Stimulated activated CD8-positive, alpha-beta memory T cell treated with anti-CD3 and anti-CD28 coated beads, Interleukin-2, amount 100 ng/mL, for 1 hour (primary cell): ENCODE results near the gene HYDIN.
"Not testable (repeated sequence)": the region's sequence is repeated elsewhere in the genome, so short reads cannot be mapped to it uniquely, and the experiment has no call there.

Experiments
- DNase-seq, 2 donors: peaks; one replicate each; pipeline ENCODE4 v3.0.0-alpha.2; 2020; ENCODE audit warnings: low read depth in 2 of 2

The HYDIN gene

DNA sequence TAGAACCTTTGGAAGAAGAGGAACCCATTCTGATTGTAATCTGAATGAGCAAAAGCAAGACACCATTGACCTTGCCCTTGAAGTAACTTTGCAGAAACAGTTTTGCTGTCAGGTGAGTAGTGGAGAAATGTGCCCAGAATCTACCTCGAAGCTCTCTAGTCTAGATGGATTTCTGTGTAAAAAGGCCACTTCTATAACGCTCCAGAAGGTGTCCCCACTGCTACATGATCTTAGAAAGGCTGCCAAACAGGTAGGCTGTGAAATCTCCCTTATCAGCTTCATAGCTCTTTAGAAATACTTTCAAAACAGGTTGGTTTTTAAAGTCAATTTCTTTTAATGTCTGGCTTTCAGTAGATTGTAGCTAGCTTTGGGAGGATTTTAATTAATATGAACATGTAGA lies 230.8 kb downstream of the HYDIN start:
- DNase-seq = not testable (repeated sequence)

DNA sequence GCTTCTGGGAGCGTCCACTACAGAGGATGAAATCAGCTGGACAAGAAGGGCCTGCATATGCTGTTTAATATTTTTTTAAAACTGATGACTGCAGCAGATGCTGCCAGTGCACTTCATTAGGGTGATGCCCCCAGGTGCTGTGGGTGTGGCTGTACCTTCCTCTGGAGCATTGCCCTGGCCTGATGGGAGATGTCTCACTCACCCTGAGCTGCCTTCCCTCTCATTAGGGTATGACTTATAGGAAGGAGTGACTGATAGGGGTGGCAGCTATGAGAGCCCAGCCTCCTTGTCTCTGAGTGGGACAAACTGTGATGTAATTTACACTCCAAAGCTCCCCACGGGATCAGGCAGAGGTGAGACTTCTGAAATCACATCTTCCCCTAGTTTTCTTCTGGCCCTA lies 234.7 kb downstream of the HYDIN start:
- not testable (repeated sequence) for DNase-seq

DNA sequence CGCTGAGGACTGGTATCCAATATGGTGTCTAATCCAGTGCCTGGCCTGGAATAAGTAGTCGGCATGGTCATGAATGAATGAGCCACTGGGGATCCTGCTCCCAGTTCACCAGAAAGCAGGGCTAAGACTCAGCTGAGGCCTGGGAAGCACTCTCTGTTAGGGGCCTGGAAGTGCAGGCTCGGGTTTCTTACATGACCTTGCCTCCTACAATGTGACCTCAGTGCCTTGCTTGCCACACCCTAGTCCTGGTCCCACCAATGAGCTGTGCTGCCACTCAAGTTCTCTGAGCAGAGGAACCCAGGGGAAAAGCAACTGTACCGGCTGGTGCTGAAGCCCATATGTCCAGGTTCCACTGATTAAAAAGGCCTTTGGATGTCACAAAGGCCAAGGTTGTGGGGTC lies 238.0 kb downstream of the HYDIN start:
- not testable (repeated sequence) for DNase-seq

DNA sequence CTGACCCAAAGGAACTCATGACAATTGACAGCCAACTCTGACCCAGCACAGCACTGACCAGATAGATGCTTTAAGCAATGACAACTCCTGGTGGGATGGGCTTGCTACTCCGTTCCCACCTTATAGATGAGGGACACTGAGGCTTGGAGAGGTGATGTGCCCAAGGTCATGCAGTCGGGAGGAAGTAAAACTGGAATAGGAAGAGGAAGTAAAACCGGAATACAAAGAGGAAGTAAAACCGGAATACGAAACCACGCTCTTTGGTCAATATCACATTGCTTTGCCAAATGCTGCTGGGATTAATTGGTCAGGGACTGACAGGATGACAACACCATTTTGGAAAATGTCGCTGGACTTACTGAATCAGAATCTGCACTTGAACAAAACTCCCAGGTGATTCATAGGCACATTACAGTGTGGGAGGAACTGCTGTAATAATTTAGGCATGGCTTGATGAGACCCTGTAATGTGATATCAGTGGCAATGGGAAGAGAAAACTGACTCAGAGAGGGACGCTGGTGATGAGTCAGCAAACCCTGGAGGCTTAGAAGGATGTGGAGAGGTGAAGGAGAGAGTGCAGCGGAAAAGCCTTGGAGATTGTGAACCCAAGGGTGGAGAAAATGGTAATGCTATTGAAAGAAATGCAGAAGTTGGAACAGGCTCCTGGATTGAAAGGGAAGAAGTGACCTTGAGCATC lies 243.4 kb downstream of the HYDIN start:
- DNase-seq = not testable (repeated sequence)

DNA sequence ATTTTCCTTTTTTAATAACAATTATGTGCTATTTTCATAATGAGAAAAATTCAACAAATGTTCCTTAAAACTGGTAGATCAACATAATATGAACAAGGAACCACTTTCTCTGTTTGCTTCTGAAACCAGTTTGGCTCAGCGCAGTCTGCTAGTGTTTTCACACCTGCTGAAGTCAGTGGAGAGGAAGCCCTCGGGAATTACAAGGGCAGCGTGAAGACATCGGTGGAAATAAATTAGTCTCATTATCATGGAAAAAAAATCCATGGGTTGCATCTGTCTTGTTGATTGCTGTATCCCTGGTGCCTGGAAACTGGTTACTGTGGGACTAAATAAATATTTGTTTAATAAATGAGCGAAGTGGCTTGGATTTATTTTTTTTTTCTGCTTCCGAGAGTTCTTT lies 245.8 kb downstream of the HYDIN start:
- DNase-seq = not testable (repeated sequence)

DNA sequence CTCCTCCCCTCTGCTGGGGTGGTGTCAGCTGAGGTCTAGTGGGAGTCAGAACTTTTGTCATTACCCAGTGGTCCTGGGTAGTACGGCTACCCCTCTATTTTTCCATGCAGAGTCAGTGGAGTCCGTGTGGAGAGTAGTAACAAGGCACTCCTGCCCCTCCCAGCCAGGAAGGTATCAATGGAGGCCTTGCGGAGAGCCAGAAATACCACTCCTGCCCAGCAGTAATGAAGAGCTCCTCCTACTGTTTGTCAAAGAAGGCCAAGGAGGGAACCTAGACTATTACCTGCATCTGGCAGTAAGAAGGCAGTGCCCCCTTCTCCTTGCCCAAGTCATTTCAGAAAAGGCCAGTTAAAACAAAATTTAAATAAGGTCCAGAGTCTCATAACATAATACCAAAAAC lies 262.2 kb downstream of the HYDIN start:
- not testable (repeated sequence) for DNase-seq

DNA sequence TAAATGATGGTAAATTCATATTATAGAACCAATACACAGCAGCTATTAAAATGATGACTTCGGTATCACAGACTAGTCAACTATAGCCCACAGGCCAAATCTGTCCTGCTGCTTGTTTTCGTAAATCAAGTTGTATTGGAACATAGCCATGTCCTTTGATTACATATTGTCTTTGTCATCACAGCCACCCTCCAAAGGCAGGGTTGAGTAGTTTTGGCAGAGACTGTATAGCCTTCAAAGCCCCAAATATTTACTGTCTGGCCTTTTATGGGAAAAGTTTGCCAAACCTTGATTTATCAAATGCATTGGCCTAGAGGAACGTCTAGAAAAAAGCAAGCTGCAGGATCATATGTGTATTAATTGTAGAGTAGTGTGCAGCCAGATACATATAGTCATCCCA lies 270.4 kb downstream of the HYDIN start:
- not testable (repeated sequence) for DNase-seq

DNA sequence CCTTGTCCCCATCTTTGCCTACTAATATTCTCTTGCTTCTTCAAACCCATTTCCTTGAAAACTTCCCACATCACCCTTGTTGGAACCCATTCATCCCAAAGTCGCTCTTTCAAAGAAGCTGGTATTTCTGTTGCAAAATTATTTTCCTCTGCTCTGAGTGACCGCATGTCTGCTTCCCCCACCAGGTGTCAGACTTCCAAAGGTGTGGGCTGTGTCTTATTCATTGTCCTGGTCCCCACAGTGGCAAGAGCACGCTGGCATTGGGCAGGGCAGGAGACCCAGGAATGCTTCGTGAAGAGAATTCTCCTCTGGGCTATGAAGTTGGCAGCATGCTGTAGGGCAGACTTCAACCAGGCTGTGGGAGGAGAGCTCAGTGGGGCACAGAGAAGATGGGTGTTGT lies 275.6 kb downstream of the HYDIN start:
- not testable (repeated sequence) for DNase-seq

DNA sequence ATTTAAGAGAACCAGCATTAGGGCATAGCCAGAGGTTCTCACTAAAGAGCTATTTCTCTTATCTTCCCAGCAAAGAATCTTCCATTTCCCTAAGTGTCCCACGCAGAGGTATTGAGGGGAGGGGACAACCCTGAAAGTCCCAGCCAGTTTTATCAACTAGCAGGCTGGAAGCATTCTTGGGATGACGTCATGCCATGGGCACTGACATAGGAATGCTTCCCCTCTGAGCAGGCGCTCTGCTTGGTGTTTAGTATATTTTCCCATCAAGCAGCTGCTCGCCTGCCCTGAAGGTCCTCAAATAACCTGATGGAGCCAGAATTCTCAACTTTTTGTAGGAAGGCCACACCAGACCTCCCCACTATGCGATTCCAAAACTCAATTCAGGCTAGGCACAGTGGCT lies 276.7 kb downstream of the HYDIN start:
- DNase-seq = not testable (repeated sequence)

DNA sequence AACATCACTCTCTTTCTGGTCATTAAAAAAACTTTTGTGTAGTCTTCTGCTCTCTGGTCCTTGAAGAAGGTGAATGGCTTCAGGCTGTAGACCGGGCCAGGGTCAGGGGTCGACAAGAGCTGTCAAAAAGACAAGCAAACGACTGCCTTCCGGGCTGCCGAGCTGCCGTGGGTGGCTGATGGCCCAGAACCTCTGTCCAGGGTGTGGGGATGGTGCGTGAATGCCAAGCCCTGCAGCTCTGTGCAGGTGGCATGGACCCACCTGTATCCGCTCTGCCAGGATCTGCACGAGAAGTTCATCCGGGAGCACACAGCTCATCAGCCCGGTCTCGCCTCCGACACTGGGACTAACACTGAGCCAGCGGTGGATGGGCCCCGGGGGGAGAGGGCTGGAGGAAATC lies 287.0 kb downstream of the HYDIN start:
- DNase-seq = not testable (repeated sequence)

DNA sequence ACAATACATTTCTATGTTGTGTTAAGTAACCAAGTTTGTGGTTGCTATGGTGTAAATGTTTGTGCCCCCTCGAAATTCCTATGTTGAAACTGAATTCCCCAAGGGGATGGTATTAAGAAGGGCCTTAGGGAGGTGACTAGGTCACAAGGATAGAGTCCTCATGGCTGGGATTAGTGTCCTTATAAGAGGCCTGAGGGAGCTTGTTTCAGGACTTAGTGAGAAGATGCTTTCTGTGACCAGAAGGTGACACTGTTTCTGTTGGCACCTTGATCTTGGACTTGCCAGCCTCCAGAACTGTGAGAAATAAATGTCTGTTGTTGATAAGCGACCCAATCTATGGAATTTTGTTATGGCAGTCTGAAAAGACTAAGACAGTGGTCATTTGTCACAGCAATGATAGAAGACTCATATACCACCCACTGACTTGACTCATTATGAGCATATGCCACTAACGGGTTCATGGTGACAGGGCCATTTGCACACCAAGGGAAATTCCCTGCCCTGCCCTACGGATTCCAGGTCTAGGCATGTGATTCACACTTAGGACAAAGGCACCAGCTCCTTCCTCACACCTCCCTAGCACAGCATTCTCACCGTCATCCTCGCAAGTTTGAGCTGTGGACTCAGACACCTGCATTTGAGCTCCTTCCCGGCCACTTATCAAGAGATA lies 290.7 kb downstream of the HYDIN start:
- not testable (repeated sequence) for DNase-seq

DNA sequence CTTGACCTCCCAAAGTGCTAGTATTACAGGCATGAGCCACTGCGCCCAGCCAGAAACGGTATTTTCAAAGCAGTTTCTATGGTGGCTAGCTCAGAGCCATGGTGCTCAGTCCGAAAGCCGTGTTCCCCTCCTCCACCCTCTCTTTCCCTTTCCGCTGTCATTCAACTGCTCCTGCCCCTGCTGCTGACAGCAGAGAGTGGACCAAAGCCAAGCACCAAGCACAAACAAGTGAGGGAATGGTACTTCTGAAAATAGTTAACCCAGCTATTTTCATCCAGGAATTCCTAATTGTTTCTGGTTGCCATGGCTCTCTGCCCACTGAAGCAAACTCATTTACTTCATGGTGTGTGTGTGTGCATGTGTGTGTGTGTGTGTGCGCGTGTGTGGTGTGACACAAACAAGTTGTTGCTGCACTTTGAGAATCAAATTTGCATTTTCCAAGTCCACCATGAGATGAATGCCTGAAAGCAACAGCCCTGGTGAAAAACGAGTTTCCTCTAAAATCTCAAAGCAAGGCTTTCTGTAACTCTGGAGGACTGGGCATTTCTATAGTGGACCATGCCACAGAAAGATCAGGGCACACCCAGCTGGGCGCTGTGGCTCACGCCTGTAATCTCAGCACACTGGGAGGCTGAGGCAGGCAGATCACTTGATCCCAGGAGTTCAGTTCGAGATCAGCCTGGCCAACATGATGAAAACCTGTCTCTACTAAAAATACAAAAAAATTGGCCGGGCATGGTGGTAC lies 293.6 kb downstream of the HYDIN start:
- DNase-seq = not testable (repeated sequence)

DNA sequence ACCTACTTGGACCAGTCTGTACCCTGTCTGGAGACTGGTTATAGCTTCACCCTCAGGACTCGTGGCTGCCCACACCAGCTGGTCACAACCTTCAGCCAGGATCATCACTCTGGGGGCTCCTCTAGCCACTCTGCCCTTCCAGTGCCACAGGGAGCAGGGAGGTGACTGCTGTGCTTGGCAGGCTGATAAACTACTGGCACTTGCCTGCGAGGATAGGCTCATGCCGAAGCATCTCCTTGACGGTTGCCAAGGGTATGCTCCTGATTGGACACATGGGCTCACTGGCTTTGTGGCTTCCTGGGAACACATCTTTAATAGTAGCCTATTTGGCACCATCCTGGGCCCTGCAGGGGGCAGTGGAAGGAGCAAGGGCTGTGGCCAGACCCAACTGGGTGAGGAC lies 295.2 kb downstream of the HYDIN start:
- not testable (repeated sequence) for DNase-seq

DNA sequence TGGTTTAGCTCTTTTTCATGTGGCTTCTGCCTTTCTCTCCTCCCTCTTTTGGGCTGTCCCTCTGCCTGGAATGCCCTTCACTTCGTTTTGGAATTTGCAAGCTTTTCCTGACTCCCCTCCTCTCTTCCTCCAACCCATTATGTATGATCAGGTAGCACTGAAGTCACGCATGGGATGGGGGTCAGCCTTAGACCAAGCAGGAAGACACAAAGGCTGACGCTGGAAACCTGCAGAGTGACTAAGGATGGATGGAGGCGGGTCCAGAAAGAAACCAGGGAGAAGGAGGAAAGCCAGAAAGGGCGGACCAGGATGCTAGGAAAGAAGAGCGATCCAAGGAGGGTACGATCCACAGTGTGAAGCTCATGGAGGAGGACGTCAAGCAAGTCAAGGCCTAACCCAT lies 296.8 kb downstream of the HYDIN start:
- not testable (repeated sequence) for DNase-seq

DNA sequence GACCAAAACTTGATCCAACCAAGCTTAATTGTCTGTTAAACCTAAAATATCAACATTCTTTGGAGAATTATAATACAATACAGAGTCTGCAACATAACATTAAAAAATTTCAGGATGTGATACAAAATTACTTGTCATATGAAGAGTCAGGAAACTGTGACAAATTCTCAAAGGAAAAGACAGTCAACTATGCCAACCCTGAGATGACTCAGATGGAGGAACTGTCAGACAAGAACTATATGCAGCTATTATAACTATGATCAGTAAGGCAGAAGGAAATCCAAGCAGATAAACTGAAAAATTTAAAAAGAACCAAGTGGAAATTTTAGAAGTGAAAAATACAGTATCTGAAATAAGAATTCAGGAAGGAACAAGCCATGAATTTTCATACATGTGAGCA lies 299.8 kb downstream of the HYDIN start:
- not testable (repeated sequence) for DNase-seq

DNA sequence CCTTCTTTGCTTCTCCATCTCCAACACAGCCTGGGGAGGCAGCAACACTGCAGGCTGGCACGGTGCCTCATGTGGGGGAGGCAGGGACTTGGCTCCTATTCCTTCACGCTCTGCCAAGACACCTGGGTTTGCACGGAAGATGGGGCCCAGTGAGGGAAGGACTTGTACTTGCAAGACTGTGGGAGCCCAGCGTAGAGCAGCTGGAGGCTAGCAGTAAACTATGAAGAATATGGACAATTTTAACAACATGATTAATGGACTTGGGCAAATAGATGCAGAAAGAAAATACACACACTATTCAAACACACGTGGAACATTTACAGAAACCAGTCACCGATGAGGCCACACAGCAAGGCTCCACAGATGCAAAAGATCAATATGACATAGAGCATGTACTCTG lies 308.4 kb downstream of the HYDIN start:
- DNase-seq = not testable (repeated sequence)

DNA sequence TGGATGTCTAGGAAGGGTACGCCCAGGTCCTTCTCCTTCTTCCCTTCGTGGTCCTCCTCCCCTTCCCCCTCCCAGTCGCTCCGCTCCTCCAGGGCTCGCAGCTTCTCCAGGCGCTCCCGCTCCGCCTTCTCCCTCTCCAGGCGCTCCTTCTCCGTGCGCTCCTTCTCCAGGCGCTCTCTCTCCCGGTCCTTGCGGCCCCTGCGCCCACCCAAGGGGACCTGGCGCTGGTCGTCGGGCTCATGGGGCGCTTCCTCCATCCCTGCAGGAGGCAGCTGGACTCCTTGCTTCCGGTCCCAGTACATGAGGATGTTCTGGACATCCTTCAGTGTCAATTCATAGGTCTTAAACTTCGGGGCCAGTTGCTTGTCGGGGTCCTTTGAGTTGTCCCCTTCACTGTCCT lies 309.9 kb downstream of the HYDIN start:
- DNase-seq = not testable (repeated sequence)

DNA sequence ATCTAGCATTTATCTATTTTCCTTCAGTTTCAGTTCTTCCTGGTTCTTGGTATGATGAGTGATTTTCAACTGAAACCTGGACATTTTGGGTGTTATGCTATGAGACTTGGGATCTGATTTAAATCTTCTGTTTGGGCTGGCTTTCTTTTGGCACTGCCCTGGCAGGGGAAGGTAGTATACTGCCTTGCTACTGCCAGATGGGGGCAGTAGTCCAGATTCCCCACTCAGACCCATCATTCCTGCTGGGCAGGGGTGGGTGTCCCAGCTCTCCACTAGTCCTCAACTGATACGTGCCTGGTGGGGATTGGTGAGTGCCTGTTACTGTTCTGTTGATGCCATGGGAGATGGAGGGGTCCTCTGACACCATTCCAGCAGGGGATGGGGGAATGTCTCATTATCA lies 342.3 kb downstream of the HYDIN start:
- DNase-seq = not testable (repeated sequence)

DNA sequence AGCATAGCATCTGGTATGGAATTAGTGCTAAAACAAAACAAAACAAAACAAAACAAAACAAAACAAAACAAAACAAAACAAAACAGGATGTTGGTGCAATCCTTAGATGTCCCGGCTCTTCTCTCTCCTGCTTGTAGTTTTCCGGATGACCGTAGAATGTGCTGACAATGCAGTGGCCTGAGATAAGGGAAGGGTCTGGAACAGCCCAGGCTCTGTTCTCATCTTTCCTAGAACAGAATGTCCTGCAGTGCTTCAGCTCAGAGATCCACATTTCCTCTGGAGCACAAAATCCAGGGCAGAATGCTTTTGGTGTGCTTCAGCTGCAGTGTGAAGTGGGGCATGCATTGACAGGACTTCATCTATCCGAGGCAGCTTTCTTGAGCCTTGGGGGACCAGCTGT lies 345.9 kb downstream of the HYDIN start:
- not testable (repeated sequence) for DNase-seq

DNA sequence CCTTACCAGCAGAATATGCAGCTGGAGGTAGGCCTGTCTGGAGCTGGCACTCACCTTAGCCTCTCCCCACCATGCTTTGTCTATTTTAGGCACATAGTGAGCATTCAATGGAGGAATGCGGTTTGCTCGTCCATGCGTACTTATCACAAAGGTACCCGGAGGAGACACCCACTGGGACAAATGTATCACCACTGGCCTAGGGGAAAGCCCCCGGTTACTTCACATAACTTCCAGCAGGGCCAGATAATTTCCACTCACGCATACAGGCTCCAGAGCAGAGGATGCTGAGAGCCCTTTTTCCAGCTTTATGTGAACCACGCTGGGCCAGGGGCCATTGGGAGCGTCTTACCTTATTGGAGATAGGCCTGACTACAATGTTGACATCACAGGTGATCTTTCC lies 348.2 kb downstream of the HYDIN start:
- not testable (repeated sequence) for DNase-seq

DNA sequence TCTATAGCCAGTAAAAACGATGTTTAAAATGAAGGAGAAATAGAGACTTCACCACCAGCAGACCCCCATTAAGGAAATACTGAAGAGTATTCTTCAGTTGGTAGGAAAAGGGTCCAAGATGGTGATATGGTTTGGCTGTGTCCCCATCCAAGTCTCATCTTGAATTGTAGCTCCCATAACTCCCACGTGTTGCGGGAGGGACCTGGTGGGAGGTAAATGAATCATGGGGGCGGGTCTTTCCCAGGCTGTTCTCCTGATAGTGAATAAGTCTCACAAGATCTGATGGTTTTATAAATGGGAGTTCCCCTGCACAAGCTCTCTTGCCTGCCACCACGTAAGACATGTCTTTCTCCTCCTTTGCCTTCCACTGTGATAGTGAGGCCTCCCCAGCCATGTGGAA lies 352.6 kb downstream of the HYDIN start:
- not testable (repeated sequence) for DNase-seq

DNA sequence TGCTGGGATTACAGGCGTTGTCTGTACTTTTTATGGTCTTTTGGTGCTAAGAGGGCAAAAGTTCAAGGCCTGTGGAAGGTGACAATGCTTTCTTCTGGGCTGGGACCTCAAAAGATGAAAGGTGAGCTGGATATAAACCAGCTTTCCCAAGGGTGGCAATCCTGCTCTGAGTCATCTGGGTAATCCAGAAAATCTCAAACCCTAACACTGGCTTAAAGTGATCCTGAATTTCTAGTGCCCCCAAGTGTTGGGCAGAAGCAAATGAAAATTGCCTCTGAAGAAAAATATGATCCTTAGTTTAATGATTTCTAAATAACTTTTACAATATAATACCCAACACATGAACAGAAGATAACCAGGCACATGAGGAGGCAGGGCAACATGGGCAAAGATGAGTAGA lies 354.1 kb downstream of the HYDIN start:
- DNase-seq = not testable (repeated sequence)

DNA sequence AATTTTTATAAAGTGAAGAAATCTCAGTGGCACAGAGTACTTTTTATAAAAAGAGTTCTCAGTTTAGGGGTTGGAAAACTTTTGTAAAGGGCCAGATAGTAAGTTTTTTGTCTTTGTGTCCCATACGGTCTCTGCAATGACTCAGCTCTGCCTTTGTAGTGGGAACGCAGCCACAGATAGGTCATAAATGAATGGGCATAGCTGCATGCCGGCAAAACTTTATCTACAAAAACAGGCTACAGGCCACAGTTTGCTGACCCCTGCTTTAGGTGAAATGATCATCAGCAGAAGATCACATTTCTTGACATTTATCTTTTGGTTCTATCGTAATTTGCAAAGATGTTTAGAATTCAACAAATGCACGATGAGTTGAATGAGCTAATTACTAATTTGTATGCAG lies 365.8 kb downstream of the HYDIN start:
- not testable (repeated sequence) for DNase-seq
